ENCODE measurements around the gene JAG1.

Gene JAG1

GRCh38 chr20:10665027-10665561 lies 8.7 kb downstream of the JAG1 start:
- no peak overlapping the region for H3K4me3 ChIP-seq (ENCODE audit: low read depth, low read length)
- peak; percentile 68 for DNase-seq (ENCODE audit: low read depth)
- TF ChIP-seq, protein P1, sequence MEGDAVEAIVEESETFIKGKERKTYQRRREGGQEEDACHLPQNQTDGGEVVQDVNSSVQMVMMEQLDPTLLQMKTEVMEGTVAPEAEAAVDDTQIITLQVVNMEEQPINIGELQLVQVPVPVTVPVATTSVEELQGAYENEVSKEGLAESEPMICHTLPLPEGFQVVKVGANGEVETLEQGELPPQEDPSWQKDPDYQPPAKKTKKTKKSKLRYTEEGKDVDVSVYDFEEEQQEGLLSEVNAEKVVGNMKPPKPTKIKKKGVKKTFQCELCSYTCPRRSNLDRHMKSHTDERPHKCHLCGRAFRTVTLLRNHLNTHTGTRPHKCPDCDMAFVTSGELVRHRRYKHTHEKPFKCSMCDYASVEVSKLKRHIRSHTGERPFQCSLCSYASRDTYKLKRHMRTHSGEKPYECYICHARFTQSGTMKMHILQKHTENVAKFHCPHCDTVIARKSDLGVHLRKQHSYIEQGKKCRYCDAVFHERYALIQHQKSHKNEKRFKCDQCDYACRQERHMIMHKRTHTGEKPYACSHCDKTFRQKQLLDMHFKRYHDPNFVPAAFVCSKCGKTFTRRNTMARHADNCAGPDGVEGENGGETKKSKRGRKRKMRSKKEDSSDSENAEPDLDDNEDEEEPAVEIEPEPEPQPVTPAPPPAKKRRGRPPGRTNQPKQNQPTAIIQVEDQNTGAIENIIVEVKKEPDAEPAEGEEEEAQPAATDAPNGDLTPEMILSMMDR (conservative IDR thresholded peaks at IDR 0.05; ENCODE audit: low read depth, low read length) = no peak

DNA sequence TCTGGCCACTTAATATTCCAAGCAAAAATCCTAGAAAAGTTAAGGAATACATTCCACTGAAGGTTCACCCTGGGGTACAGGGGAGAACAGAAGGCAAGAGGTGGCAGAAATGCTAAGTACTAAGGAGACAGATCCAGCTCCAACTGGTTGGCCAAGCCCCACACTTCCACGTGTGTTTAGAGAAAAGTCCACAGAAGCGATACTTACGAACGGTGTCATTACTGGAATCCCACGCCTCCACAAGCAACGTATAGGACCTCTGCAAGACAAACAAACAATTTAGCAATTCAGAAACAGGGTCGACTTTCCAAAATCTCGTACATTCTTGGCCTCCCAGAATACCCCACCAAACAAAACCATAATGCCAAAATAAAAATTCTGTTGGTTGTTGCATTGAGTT lies 10.0 kb downstream of the JAG1 start:
- H3K4me3 ChIP-seq (ENCODE audit: low read depth, low read length) = no peak overlapping the region
- TF ChIP-seq, protein P1 (conservative IDR thresholded peaks at IDR 0.05; ENCODE audit: low read depth, low read length) = no peak
- no peak for DNase-seq (ENCODE audit: low read depth)

GRCh38 chr20:10662661-10663458 lies 10.9 kb downstream of the JAG1 start:
- no peak for DNase-seq (ENCODE audit: low read depth)
- TF ChIP-seq, protein P1 (conservative IDR thresholded peaks at IDR 0.05; ENCODE audit: low read depth, low read length) = no peak
- no peak overlapping the region for H3K4me3 ChIP-seq (ENCODE audit: low read depth, low read length)

DNA sequence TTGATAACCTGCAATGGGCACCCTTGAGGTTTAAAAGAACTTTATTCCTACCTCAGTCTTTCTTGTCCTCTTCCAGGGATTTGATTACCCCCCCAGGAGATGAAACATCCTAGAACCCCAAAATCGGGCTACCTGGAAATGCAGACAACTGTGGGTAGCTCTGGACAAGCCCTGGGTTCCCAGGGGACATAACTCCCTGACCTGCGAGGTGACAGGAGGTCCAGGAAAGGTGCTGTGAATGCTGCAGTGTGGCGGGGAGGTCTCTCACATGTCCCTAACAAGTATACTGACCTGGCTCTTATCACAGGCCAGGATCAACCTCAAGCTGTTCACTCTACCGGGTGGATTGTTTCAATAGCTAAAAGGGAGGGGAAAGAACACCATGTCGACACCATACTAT lies 11.6 kb downstream of the JAG1 start:
- DNase-seq (ENCODE audit: low read depth) = no peak
- TF ChIP-seq, protein P1 (conservative IDR thresholded peaks at IDR 0.05; ENCODE audit: low read depth, low read length) = no peak
- H3K4me3 ChIP-seq (ENCODE audit: low read depth, low read length) = no peak overlapping the region

DNA sequence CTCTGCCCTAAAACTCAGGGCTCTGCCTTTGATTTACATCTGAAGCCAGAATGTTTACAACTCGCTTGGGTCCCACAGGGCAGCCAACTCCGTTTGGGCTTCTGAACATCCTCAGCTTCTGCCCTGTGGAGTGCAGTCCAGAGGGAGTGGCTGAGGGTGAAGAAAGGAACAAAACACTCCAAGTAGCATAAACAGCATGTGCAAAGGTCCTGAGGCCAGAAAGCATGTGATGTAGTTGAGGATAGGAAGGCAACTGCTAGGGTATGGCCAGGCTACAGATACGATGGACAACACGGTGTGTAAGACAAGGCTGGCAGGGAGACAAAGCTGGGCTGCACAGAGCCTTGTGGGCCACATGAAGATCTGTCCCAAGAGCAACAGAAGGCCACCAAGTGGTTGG lies 12.5 kb downstream of the JAG1 start:
- no peak for DNase-seq (ENCODE audit: low read depth)
- H3K4me3 ChIP-seq (ENCODE audit: low read depth, low read length) = no peak overlapping the region
- TF ChIP-seq, protein P1 (conservative IDR thresholded peaks at IDR 0.05; ENCODE audit: low read depth, low read length) = no peak

DNA sequence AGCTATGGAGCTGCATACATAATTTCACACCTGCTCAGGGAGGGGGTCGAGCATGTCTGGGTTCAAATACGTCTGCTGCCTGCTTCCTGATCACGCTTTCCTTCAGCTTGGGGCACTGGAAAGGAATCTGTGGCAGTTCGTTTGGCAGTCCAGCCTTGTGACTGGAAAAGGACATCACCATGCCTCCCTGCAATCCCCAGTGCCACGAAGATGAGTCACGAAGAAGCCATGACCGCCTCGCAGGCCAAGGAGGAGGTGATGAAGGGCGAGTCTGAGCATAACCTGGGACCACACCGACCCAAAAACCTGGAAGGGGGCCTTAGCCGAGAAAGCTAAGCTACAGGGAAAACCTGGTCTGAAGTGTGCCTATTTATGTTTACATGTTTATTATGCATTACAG lies 13.1 kb downstream of the JAG1 start:
- TF ChIP-seq, protein P1 (conservative IDR thresholded peaks at IDR 0.05; ENCODE audit: low read depth, low read length) = no peak
- no peak for DNase-seq (ENCODE audit: low read depth)
- H3K4me3 ChIP-seq (ENCODE audit: low read depth, low read length) = no peak overlapping the region
